ENCODE measurements around the gene SEC22C.

Gene SEC22C

GRCh38 chr3:42533161-42533897, 48.4 kb downstream of the SEC22C start:
- no peak for DNase-seq

DNA sequence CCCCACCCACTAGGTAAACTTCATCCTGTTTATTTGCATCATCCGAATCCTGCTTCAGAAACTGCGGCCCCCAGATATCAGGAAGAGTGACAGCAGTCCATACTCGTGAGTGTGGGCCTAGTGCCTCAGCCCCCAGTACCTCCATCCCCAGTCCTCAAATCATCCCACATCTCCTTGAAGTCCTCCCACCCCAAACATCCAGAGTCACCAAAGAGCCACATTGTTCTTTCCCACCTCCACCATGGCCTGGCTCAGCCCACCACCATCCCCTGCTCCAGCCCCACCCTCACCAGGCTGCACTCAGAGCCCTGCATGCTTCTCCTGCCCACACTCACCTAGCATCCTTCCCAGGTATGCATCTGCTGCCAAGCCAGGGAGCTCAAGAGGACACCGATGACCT, 49.5 kb downstream of the SEC22C start:
- DNase-seq, result no peak

DNA sequence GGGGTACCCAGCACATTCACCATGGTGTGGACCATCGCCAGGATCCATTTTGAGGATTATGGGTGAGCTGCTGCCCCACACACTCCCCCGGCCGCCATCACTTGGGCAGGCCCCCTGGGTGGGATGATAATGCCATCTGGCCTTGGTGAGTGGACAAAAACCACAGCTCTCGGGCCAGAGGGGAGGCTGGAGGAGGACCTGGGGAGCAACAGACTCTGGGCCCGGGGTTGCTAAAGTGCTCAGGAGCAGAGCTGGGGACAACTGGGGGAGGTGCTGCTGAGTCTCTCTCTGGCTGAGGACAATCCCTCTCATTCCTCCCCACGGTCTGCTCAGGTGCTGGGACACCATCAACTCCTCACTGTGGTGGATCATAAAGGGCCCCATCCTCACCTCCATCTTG, 50.3 kb downstream of the SEC22C start:
- no peak for DNase-seq

DNA sequence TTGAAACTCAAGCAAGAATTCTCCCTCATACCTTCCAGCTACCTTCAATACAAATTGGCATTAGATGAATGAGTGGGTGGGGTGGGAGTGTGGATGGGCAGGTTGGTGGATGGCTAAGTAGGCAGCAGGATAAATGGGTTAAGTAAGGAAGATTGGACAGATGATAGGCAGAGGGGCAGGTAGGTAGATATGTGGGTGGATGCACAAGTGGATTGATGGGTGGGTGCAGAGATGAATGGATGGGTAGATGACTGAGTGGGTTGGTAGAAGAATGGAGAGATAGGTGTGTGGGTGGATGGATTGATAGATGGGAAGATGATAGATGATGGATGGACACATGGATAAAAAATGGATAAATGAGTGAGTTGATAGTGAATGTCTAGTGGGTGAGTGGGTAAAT, 51.7 kb downstream of the SEC22C start:
- no peak for DNase-seq

DNA sequence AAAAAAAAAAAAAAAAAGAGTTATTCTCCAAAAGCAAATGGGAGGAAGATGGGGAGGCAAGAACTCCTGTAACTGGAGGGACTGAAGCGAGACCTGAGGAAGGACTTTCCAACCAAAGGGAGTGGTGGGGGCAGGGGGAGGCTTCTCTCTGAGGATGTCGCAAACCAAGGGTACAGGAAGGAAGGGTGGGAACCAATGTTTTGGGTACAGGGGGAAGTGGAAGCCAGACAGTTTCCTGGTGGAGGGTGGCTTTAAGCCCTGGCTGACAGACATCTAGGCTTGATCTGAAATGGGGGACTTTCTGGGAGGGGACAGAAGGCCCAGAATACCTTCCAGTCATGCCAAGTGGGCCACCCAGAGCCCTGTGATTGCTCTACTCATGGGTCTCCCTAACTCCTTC, 52.3 kb downstream of the SEC22C start:
- DNase-seq, result peak; percentile 5 to 48

DNA sequence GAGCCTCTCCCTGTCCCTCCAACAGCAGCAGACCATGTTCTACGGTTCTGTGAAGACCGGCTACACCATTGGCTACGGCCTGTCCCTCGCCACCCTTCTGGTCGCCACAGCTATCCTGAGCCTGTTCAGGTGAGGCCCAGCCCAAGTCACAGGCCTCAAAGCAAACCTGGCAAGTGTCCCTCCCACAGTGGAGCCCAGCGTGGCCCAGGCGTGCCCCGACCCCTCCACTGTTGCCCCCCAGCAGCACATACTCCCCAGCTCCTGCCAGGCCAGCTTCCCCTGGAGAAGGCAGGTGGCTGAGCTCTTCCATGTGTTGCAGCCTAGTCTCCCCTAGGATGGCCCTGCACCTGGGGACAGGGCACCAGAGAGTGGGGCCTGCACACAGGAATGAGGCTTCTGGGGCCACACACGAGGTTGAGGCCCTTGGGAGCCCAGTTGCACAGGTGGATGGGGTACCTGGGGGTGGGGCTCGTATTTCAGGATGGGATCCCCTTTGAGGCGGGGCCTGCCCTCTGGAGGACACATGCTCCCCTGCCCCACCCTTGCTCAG, 54.3 kb downstream of the SEC22C start:
- DNase-seq, result no peak

DNA sequence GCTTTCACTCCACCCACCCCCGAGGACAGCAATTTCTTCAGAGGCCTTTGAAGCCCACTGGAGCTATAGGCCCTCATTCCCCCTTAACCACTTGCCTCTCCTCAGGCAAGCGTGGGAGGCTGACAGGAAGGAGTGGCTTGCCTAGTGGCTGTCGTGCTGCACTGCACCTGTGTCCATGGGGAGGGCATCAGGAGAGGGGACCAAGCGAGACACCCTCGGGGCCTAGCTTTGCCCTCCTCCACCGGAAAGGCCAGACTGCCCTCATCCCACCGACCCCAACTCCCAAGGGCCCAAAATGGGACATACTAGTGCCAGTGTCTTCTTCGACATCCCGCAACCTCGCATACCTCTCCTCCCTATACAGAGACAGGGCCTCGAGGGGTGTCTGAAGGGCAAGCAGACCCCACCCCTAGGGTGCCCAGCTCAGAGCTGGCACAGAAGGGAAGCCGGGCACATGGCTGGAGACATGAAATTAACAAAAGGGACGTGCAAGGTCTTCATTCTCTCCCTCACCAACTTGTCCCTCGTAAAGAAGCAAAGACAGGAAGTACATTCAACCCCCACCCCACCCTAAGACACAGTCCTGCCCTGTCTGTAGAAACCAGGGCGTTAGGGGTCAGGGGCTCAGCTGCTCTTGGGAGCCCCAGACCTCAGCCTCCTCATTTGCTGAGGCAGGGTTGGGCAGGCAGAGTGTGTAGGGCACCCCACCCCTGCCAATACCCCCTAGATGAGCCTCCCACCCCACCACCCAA, 55.0 kb downstream of the SEC22C start:
- peak; percentile 23 to 55 for DNase-seq

GRCh38 chr3:42525736-42526345, 55.9 kb downstream of the SEC22C start:
- DNase-seq, result no peak

GRCh38 chr3:42525212-42525611, 56.6 kb downstream of the SEC22C start:
- no peak for DNase-seq

DNA sequence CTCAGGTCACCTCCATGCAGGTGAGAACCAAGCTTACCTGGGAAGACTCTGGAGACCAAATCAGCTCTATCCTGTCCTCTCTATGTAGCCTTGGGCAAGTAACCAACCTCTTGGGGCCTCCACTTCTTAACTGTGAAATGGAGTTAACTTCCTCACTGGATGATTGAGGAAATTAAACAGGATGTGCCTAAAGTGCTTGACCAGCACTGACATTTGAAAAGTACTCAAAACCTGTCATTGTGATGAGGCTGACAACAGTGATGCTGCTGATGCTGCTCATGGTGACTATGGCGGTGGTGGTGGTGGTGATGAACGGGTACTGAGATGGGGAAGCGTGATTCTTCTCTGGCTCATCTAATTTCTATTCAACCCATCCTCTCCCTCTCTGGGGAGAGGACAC, 57.0 kb downstream of the SEC22C start:
- no peak for DNase-seq

DNA sequence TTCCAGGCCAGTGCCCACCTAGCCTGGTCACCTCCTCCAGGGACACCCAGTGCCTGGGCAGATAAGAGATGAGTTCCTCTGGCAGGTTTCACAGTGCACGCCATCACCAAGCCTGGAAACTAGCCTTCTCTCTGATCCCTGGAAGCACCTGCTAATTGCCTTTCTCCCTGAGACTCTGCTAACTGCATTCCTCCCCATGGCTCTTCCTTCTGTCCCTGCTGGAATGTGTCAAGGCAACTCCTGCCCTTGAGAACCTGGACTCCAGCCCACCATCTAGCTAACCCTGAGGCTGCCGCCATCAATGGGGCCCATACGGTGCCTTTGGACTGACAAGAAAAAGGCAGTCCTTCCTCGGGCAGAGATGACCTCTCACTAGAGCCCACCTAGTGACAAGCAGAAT, 60.9 kb downstream of the SEC22C start:
- DNase-seq, result no peak

- no peak for DNase-seq
Measured at GRCh38 chr3:42520336-42520735, 61.4 kb downstream of the SEC22C start.

DNA sequence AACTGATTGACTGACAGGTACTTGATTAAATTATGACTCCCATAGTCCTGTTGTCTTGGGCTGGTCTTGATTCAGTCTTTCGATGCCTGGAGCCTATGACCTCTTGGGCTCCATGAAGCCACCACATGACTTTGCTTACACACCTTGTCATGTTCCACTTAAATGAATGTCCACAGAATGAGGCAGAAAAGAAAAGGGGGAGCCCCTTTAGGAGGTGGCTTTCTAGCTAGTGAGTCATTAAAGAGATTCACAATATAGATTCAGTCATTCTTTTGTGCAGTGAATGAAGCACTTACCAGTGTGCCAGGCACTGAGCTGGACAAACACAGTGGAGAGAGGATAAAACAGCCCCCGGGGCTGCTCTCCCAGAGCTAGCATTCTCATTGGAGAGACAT, 62.2 kb downstream of the SEC22C start:
- DNase-seq, result no peak

DNA sequence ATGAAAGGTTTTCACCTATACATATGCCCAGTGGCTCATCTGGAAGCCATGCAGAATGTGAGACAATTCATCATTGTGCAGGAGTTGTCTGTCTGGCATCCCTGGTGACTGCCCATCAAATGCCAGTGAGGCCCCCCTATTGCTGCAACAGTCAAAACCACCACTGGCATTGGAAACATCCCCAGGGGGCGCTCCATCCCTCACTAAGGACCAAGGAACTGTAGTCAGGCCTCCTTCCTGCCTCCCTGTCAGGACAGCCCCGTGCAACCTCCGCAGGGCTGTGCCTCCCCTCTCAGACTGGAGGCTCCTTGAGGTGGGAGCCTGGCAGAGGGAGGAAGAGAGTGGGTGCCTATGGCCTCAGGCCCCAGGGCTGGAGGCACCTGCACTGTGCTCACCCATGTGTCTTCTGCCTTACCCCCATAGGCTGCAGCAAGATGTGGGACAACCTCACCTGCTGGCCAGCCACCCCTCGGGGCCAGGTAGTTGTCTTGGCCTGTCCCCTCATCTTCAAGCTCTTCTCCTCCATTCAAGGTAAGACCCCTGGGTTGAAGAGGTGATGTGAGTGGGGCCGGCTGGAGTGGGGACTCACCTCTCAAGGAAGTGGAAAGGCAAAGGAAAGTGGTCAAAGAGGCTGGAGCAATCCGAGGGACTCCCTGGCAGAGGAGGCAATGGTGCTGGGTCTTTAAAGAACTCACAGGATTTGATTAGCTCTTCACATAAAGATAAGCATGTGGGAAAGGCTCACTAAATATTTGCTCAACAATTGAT, 62.8 kb downstream of the SEC22C start:
- peak; percentile 26 to 70 for DNase-seq

DNA sequence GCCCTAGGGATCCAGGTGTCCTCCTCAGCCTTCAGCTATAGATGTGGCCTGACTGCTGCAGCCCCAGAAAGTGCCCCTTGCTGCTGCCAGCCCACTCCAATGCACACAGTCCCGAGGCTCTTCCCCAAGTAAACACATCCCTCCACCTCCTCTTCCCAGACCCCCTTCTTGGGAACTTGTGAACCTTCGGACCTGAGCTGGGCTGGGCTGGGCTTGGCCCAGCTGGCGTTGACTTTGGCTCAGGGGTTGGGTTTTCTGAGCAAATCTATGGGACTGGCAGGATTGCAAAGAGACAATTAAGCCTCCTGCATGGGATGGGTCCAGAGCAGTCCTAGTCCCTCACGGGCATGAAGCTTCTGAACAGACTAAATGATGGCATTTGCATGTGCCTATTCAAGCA, 64.7 kb downstream of the SEC22C start:
- no peak for DNase-seq

DNA sequence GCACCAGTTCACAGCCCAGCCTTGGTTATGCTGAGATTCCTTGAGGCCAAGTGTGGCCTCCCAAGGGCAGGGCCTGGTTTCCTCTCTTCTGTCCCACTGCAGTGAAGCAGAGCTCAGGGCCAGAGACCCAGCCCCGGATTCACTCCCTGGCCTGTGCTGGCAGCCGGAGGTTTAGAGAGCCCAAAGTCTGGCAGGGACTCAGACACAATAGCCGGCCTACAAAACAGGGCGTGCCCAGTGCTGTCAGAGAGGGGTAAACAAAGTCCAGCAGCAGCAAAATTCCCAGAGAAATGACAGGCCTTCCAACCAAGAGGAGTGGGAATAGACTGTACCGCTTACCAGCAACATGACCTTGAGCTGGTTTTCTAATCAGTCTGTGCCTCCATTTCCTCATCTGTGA, 65.3 kb downstream of the SEC22C start:
- no peak for DNase-seq

GRCh38 chr3:42515976-42516375, 65.8 kb downstream of the SEC22C start:
- no peak for DNase-seq

DNA sequence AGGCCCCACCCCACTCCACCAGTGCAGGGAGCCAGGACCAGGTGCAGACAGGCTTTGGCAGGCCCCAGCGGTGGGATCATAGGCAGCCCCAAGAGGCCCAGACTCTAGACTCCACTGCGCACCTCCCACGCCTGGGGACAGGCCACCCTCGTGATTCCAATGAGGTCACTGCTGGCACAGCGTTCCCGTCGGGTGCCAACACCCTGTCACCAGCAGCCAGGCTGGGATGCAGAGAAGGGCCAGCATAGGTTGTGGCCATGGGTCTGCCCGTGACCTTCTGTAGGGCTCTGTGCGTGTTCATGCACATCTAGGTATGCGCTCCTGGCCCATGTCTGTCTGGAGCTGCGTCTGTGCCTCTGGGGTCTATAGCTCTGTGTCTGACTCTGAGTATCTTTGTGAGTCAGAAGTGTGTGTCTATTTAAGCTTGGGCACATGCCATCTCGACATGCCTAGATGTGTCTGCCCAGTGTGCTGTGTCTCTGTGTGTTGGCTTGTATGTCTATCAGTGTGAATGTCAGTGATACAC, 66.3 kb downstream of the SEC22C start:
- no peak for DNase-seq

GRCh38 chr3:42514876-42515275, 66.9 kb downstream of the SEC22C start:
- DNase-seq, result no peak

GRCh38 chr3:42513521-42513920, 68.2 kb downstream of the SEC22C start:
- no peak for DNase-seq

GRCh38 chr3:42513121-42513520, 68.6 kb downstream of the SEC22C start:
- DNase-seq, result no peak

DNA sequence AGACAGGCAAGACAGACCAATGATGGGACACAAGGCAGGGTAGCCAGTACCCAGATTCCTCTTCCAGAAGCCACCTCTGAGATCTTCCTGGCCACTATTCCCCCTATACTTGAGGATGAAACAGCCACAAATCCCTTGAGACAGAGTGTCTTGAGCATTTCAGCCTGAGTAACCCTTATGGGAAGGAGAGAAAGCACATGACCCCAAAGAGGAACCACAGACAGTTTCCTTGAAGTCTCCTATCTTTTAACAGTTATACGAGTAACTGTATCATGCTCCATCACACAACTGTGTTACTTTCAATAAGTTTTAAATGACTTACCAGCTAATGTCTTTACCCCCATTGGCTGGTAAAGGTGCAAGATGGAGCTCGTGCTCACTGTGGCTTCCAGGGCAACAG, 70.0 kb downstream of the SEC22C start:
- no peak for DNase-seq

GRCh38 chr3:42511201-42511600, 70.6 kb downstream of the SEC22C start:
- no peak for DNase-seq

Data from CD4-positive, alpha-beta T cell treated with Interferon alpha-2 for 1 hour (primary cell).